GM18507 (cell line): ENCODE data around the gene SERPINB6.
A peak's percentile ranks its signal among the peaks of the same experiment; 100 is the strongest.

Experiments used
- DNase-seq: peaks from one replicate; pipeline ENCODE4 v3.0.0; 2011; ENCODE audit warnings: low read depth; ENCODE audit not compliant: insufficient read length; ENCODE audit errors: extremely low spot score
- FAIRE-seq: peaks from 2 replicates; lab custom pipeline; 2011; peaks lifted over from hg19 to GRCh38; lab: Jason Lieb, UNC

The SERPINB6 gene

DNA sequence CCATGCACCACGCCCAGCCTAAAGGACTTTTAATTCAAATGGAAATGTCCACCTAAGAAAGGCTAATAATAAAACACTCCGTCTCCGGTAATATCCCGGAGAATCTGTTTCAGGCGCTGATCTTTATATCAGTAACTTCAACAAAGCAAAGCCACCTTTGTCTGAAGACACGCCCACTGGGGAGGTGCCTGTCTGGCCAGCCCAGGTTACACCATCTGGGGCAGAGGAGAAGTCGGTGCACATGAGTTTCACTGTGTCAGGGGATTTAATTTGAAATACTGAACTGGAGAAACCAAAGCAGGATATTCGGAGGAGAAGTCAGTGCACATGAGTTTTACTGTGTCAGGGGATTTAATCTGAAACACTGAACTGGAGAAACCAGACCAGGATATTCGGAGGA lies 9.4 kb downstream of the SERPINB6 start:
- DNase-seq (no peak), FAIRE-seq (no peak)

- FAIRE-seq (no peak), DNase-seq (no peak)
Measured at GRCh38 chr6:2961506-2961905, 9.9 kb downstream of the SERPINB6 start.

GRCh38 chr6:2960935-2961334 lies 10.4 kb downstream of the SERPINB6 start:
- FAIRE-seq, result no peak

DNA sequence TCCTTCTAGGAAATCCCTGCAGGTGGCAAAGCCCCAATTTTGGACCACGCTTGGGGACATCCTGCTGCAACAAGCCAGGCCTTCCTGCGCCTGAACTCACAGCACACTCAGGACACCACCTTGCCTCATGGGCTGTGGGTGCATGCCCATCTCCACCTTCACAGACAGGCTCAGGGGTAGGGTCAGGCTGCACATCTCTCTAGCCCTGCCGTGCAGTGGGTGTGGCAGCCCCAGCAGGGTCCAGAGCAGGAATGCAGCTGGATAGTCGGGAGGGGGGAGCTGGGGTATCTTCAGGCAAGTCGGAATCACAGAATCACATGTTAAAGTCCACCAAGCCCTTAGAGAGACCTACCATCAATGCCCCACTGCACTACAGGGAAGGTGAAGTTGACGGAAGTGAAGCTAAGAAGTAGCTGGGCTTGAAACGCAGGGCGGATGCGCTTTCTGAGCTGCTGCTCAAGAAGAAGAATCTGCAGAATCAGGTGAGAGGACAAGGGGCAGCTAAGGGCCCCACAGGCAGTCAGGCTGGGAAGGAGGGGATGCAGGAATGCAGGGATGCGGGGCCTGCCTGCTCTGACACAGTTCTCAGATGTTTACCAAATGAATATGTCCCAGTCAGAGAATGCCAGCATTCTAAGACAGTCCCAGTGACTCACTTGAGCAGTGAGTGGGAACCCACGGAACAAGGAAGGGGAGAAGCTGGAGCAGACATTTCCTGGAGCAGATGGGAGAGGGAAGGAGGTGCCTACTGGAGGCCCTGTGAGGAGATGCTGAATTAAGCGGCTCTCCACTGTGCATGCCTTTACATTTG lies 11.3 kb downstream of the SERPINB6 start:
- FAIRE-seq (no peak), DNase-seq (no peak)

More at GRCh38 chr6:2960935-2961334, 10.4 kb downstream of the SERPINB6 start:
- DNase-seq, result no peak

- DNase-seq, result no peak
- no peak for FAIRE-seq
Measured at GRCh38 chr6:2958776-2959175, 12.6 kb downstream of the SERPINB6 start.

DNA sequence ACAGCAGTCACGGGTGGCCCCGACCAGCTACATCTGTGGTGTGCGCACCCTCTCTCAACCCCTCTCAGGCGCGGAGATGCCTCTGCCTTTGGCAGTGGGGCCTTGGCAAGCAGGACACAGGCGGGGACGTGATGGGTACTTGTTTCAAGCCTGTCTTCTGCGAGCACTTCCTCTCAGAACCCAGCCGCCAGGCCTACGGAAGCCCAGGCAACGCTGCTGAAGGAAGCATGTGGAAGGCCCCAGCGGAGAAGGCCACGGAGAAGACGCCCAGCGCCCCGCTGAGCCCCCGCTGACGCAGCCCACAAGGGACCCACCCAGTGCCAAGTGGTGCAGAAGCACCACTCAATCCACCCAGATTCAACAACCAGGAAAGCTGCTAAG lies 13.0 kb downstream of the SERPINB6 start:
- FAIRE-seq (no peak), DNase-seq (no peak)

DNA sequence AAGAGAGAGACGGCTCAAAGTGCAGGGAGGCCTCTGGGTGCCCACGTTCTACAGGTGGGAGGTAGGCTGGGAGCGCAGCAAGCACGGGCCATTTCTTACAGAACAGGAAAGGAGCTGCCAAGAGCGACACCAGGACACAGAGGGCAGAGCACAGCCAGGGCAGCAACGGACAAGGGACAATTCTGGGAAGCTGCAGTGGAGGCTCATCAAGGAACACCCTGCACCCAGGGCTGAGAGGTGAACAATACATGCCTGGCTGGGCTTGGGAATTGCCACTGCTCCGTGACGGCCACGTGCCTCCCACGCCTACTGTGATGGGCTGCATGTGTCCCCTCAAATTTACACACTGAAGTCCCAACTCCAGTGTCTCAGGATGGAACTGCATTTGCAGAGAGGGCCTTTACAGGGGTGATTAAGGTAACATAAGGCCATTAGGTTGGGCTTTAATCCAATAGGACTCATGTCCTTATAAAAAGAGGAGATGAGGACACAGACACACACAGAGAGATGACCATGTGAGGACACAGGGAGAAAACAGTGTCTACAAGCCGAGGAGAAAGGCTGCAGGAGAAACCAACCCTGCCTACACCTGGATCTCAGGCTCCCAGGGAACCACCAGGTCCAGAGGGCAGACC lies 13.6 kb downstream of the SERPINB6 start:
- DNase-seq (no peak), FAIRE-seq (no peak)

DNA sequence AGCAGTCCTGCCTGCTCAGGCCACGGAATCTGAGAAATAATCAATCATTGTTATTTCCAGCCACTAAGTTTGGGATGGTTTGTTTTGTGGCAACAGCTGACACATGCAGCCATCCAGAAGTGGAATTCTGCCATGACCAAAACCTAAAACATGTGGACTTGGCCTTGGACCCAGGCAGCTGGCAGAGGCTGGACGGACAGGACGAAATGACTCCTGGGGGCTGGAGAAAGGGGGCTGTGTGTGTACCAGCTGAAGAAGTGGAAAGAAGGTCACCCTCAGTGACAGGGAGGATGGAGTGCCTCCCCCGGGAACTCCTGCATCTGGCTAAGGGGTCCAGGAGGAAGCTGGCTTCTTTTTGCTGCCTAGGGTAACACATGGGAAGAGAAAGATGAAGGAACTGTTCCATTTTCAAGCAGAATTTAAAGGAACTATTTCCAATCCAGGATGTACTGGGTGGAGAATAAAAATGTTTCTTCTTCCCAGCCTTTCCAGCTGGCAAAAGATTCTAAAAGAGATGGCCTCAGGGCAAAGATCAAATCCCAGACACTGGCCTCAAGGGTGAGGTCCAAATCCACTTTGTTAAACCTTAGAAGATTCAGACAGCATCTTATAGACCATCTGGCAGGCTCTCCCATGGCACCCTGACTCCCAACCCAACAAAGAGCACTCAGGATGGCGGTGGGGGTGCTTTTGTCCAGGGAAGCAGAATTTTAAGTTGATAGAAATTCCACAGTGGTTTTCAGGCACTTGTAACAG lies 14.3 kb downstream of the SERPINB6 start:
- DNase-seq, result no peak
- FAIRE-seq, result no peak

- FAIRE-seq (no peak), DNase-seq (no peak)
Measured at GRCh38 chr6:2953098-2953497, 18.3 kb downstream of the SERPINB6 start.

GRCh38 chr6:2952557-2953095 lies 18.7 kb downstream of the SERPINB6 start:
- FAIRE-seq, result peak; percentile 71
- peak; percentile 51 for DNase-seq

- FAIRE-seq (no peak), DNase-seq (no peak)
Measured at GRCh38 chr6:2951728-2952127, 19.6 kb downstream of the SERPINB6 start.

- FAIRE-seq, result no peak
Measured at GRCh38 chr6:2950713-2951112, 20.7 kb downstream of the SERPINB6 start.

GRCh38 chr6:2949536-2950083 lies 21.8 kb downstream of the SERPINB6 start:
- DNase-seq (no peak), FAIRE-seq (no peak)

More at GRCh38 chr6:2950713-2951112, 20.7 kb downstream of the SERPINB6 start:
- no peak for DNase-seq

DNA sequence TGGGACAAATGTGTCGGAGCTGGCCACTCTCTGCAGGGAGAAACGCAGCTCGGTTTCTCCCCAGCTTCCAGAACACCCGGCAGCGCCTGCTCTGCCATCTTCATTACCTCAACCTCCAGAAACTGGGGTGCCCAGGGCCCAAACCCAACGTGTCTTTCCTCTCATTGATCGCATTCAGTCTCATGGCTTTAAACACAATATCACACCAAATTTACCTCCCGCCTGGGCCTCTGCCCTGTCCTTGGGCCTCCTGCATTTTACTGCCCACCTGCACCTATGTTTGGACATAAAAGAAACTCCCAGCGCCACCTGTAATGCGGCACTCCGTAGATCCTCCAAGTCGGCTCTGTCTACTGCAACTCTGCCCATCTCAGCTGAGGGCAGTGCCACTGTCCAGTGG lies 22.2 kb downstream of the SERPINB6 start:
- DNase-seq (no peak), FAIRE-seq (no peak)

- FAIRE-seq (no peak), DNase-seq (no peak)
Measured at GRCh38 chr6:2948228-2949025, 22.9 kb downstream of the SERPINB6 start.

GRCh38 chr6:2947445-2947844 lies 23.9 kb downstream of the SERPINB6 start:
- no peak for FAIRE-seq
- DNase-seq, result no peak

DNA sequence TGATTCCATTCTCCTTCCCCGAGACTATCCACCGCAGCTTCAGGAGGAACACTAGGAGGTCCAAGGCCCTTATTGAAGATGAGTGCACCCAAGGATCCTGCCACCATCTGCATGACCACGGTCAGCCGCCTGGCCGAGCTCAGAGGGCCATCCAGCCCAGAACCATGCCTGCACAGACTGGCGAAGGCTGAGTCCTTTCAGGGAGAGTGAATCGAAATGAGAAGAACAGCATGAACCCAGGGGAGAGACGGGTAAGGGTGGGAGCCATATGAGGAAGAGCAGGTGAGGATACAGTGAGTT lies 26.3 kb downstream of the SERPINB6 start:
- no peak for DNase-seq
- FAIRE-seq, result no peak

GRCh38 chr6:2944405-2945152 lies 26.8 kb downstream of the SERPINB6 start:
- DNase-seq, result no peak
- FAIRE-seq, result no peak

GRCh38 chr6:2943564-2943955 lies 27.8 kb downstream of the SERPINB6 start:
- FAIRE-seq (no peak), DNase-seq (no peak)
